AG10803 (cell line): ENCODE results near the gene PLA2G2F.

Experiments
- DNase-seq: peaks from one replicate; pipeline ENCODE4 v3.0.0; 2010; ENCODE audit warnings: low read depth
- H3K4me3 ChIP-seq: 2 replicates; pipeline ENCODE4 v1.5.1; 2011; ENCODE audit warnings: mild to moderate bottlenecking, low read length, control low read depth
- CTCF ChIP-seq: conservative IDR thresholded peaks from 2 replicates; pipeline ENCODE4 v1.5.1; 2011; ENCODE audit warnings: mild to moderate bottlenecking, low read length, control low read depth, inconsistent platforms

PLA2G2F gene

GRCh38 chr1:20160034-20160433, 20.9 kb downstream of the PLA2G2F start:
- no peak overlapping the region for H3K4me3 ChIP-seq
- TF ChIP-seq CTCF = no peak
- no peak for DNase-seq

GRCh38 chr1:20164694-20165202, 25.6 kb downstream of the PLA2G2F start:
- TF ChIP-seq CTCF = no peak
- no peak overlapping the region for H3K4me3 ChIP-seq
- no peak for DNase-seq

GRCh38 chr1:20165522-20165951, 26.4 kb downstream of the PLA2G2F start:
- no peak overlapping the region for H3K4me3 ChIP-seq
- DNase-seq = no peak
- peak; percentile 33; the same call in 1 of the 2 replicates for TF ChIP-seq CTCF

GRCh38 chr1:20166051-20166450, 26.9 kb downstream of the PLA2G2F start:
- DNase-seq = no peak
- TF ChIP-seq CTCF = no peak
- no peak overlapping the region for H3K4me3 ChIP-seq

- DNase-seq = no peak
- H3K4me3 ChIP-seq = no peak overlapping the region
- no peak for TF ChIP-seq CTCF
Measured at GRCh38 chr1:20167126-20167525, 28.0 kb downstream of the PLA2G2F start.

- TF ChIP-seq CTCF = no peak
Measured at GRCh38 chr1:20168564-20169491, 29.7 kb downstream of the PLA2G2F start.

GRCh38 chr1:20169932-20170331, 30.8 kb downstream of the PLA2G2F start:
- no peak overlapping the region for H3K4me3 ChIP-seq
- no peak for DNase-seq
- no peak for TF ChIP-seq CTCF

More at GRCh38 chr1:20168564-20169491, 29.7 kb downstream of the PLA2G2F start:
- DNase-seq = no peak
- no peak overlapping the region for H3K4me3 ChIP-seq
